Hepatocyte (in vitro differentiated cells): ENCODE results near the gene LRP4.

Experiments used
- CTCF ChIP-seq: fragments of 200-600 bp; sonication (generic); IDR thresholded peaks from 2 replicates; pipeline ENCODE4 v1.5.1; 2016; ENCODE audit warnings: antibody characterized with exemption, mild to moderate bottlenecking; ENCODE audit not compliant: poor library complexity
- EZH2 ChIP-seq: fragments of 200-600 bp; sonication (generic); IDR thresholded peaks from 2 replicates; pipeline ENCODE4 v1.6.1; 2016; ENCODE audit warnings: antibody characterized with exemption, mild to moderate bottlenecking, borderline replicate concordance

GRCh38 chr11:46855863-46856262, 62.5 kb downstream of the LRP4 start:
- TF ChIP-seq CTCF (no peak), EZH2 (no peak)
